Sigmoid colon (tissue), 7 donors: ENCODE measurements around the gene GJB4. TPM values are rescaled to one million over a fixed set of nuclear protein-coding genes. Genes with fewer than 3 reads are reported as not detected.
A peak's percentile ranks its signal among the peaks of the same experiment; 100 is the strongest.

Experiments
- DNase-seq: peaks from one replicate; pipeline ENCODE4 v3.0.0-alpha.2; 2019
- H3K27ac ChIP-seq, 4 donors: fragments of 200-600 bp; sonication (generic); one replicate each; pipeline ENCODE4 v1.5.1; 2016 to 2019; ENCODE audit warnings: mild to moderate bottlenecking in 1 of 4
- H3K27me3 ChIP-seq, 3 donors: fragments of 200-600 bp; sonication (generic); one replicate each; pipeline ENCODE4 v1.5.1; 2019; ENCODE audit warnings: mild to moderate bottlenecking in 1 of 3
- H3K36me3 ChIP-seq, 4 donors: fragments of 200-600 bp; sonication (generic); one replicate each; pipeline ENCODE4 v1.5.1; 2016 to 2019
- H3K4me1 ChIP-seq, 4 donors: fragments of 200-600 bp; sonication (generic); one replicate each; pipeline ENCODE4 v1.5.1; 2017 to 2019
- H3K4me3 ChIP-seq, 4 donors: fragments of 200-600 bp; sonication (generic); one replicate each; pipeline ENCODE4 v1.5.1; 2017 to 2019; ENCODE audit warnings: mild to moderate bottlenecking in 2 of 4, moderate library complexity in 1 of 4
- H3K9me3 ChIP-seq, 4 donors: fragments of 200-600 bp in 3 of 4; sonication (generic) in 3 of 4; one replicate each; pipeline versions ENCODE4 v1.5.1 to v1.6.1; 2013 to 2019
- CTCF ChIP-seq, 4 experiments: fragments of 450-650 bp in 3 of 4; fragments of 200-600 bp in 1 of 4; IDR thresholded peaks; one replicate each; pipeline ENCODE4 v1.5.1; 2016 to 2019; ENCODE audit warnings: antibody characterized with exemption in 4 of 4, mild to moderate bottlenecking in 3 of 4, moderate library complexity in 2 of 4
- EP300 ChIP-seq, 4 donors: sonication (generic); formaldehyde crosslinking; IDR thresholded peaks; one replicate each; pipeline ENCODE4 v1.6.1; 2017; ENCODE audit warnings: antibody characterized with exemption in 4 of 4
- POLR2A ChIP-seq, 2 donors: fragments of 450-650 bp; IDR thresholded peaks; one replicate each; pipeline ENCODE4 v1.6.1; 2016; ENCODE audit warnings: antibody characterized with exemption in 2 of 2, mild to moderate bottlenecking in 2 of 2, moderate library complexity in 2 of 2
- POLR2AphosphoS5 ChIP-seq, 4 donors: sonication (generic); formaldehyde crosslinking; IDR thresholded peaks; one replicate each; pipeline ENCODE4 v1.6.1; 2017; ENCODE audit warnings: antibody characterized with exemption in 4 of 4
- WGBS, 2 donors: extraction: QIAGEN DNeasy Blood & Tissue Kit; methylation state at CpG; one replicate each; pipeline ENCODE4 v1.1.7; 2013; 5-methylcytosine and 5-hydroxymethylcytosine counted together
- intact Hi-C: fragments of 100-400 bp; cut with DNase I; formaldehyde crosslinking; loops from one replicate; pipeline ENCODE4 v1.15.1; 2023
- polyA plus RNA-seq, 3 donors: library from polyadenylated mRNA; stranded (reverse); fragments of 200-250 nt; gene quantifications; one replicate each; pipeline ENCODE4 v1.2.3, GENCODE V29; 2013
- total RNA-seq, 4 donors: library from RNA; depleted of rRNA; stranded (reverse); fragments of >200 nt; gene quantifications; one replicate each; pipeline ENCODE4 v1.1.0, GENCODE V29; 2016
- donor health status: healthy with polysubstance abuse.
- donor health status: Bipolar disorder and iron deficiency.
- donor health status: healthy.

The GJB4 gene
- total and polyA plus RNA-seq, 7 donors = 0.39 TPM; not detected in 6

DNA sequence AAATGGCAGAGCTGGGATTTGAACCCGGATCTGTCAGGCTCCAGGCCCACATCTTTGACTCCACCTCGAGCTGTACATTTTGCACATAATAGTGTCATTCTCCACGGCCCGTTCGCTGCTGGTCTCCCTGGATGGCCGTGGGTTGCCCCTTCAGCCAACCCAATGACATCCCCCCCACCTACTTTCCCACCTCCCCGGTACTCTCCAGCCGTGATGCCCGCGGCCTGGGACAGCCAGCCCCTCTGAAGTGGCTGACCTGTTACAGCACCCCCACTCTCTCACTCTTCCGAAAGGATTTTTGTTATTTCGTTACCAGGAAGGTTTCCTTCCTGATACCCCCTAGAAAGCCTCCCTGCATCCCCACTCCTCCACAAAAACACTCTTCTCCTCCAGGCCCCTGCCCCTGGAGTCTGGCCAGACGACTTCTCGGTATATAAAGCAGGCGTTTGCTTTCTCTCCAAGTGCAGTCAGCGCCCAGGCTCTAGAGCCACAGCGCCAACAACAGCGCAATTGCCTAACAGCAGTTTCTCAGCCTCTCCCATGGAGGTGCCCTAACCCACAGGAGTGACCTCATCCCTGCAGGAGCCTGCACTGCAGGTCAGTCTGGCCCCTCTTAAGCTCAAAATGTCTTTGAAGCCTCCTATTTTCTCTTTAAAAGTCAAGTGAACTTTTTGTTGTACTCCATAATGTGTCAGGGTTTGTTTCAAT lies 19.2 kb upstream of the GJB4 start:
- Histone ChIP-seq H3K9me3 (no peaks in the 10 kb centered on the region), H3K27ac (no peak overlapping the region), H3K27me3 (peaks cover 0 to 14% (median 0%) of the 10 kb centered on the region in 3 donors), H3K36me3 (no peaks in the 10 kb centered on the region), H3K4me3 (no peak overlapping the region), H3K4me1 (peaks cover 0 to 7% (median 3%) of the 10 kb centered on the region in 4 donors)
- DNase-seq = no peak
- intact Hi-C loops = no loop called here
- TF ChIP-seq POLR2AphosphoS5 (IDR thresholded peaks at IDR 0.05) (no peak), EP300 (IDR thresholded peaks at IDR 0.05) (no peak), POLR2A (IDR thresholded peaks at IDR 0.05) (no peak), CTCF (IDR thresholded peaks at IDR 0.05) (no peak)
- 48 to 62% methylated on average over 18 of the region's 18 CpGs for WGBS, 2 donors

GRCh38 chr1:34742667-34743270 lies 16.8 kb upstream of the GJB4 start:
- Histone ChIP-seq H3K4me3 (no peak overlapping the region), H3K4me1 (peaks cover 0 to 7% (median 3%) of the 10 kb centered on the region in 4 donors), H3K9me3 (no peaks in the 10 kb centered on the region), H3K36me3 (no peaks in the 10 kb centered on the region), H3K27ac (no peak overlapping the region), H3K27me3 (peaks cover 0 to 24% (median 5%) of the 10 kb centered on the region in 3 donors)
- WGBS, 2 donors = 11 to 13% methylated on average over 16 of the region's 16 CpGs
- intact Hi-C loops = loop anchor here (2.0 kb wide), 1 partner anchor 1110 kb away; no protein-coding TSS in a partner anchor
- no peak for TF ChIP-seq POLR2AphosphoS5 (IDR thresholded peaks at IDR 0.05)
- no peak for TF ChIP-seq EP300 (IDR thresholded peaks at IDR 0.05)
- no peak for TF ChIP-seq POLR2A (IDR thresholded peaks at IDR 0.05)
- peak; percentile 37 to 97 (median 74) for TF ChIP-seq CTCF (IDR thresholded peaks at IDR 0.05)
- DNase-seq = peak; percentile 71

- Histone ChIP-seq H3K4me1 (peaks cover 0 to 7% (median 3%) of the 10 kb centered on the region in 4 donors), H3K4me3 (no peak overlapping the region), H3K9me3 (no peaks in the 10 kb centered on the region), H3K27ac (no peak overlapping the region), H3K27me3 (peaks cover 0 to 30% (median 5%) of the 10 kb centered on the region in 3 donors), H3K36me3 (no peaks in the 10 kb centered on the region)
- WGBS, 2 donors = 78 to 89% methylated on average over 6 of the region's 6 CpGs
- DNase-seq = peak; percentile 58
- intact Hi-C loops = loop anchor here (2.0 kb wide), 1 partner anchor 1111 kb away; no protein-coding TSS in a partner anchor
- TF ChIP-seq CTCF (IDR thresholded peaks at IDR 0.05) (no peak), EP300 (IDR thresholded peaks at IDR 0.05) (no peak), POLR2AphosphoS5 (IDR thresholded peaks at IDR 0.05) (no peak), POLR2A (IDR thresholded peaks at IDR 0.05) (no peak)
Observed at GRCh38 chr1:34743775-34744174, 15.8 kb upstream of the GJB4 start.

DNA sequence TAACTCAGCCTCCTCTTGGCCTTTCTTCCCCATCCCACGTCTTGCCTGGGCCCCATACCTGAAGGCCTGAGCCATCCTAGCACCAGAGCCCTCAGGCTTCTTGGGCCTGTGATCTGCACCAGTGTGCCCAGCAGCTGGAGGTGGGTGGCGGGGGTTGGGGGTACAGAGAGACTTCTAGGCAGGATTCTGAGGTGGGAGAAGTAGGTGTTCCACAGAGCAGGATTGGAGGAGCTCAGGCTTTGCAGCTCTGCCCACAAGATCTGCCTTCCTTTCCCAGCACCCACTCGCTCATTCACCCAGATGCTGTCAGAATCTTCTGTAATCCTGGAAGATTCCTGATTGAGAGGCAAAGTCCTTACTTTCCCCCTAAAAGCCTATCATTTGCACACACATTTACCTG lies 14.7 kb upstream of the GJB4 start:
- H3K4me1 ChIP-seq = peaks cover 0 to 7% (median 3%) of the 10 kb centered on the region in 4 donors
- no peak overlapping the region for H3K4me3 ChIP-seq
- DNase-seq = peak; percentile 20
- no peak for TF ChIP-seq EP300 (IDR thresholded peaks at IDR 0.05)
- TF ChIP-seq POLR2A (IDR thresholded peaks at IDR 0.05) = no peak
- TF ChIP-seq POLR2AphosphoS5 (IDR thresholded peaks at IDR 0.05) = no peak
- TF ChIP-seq CTCF (IDR thresholded peaks at IDR 0.05) = no peak
- no peaks in the 10 kb centered on the region for H3K36me3 ChIP-seq
- no peak overlapping the region for H3K27ac ChIP-seq
- H3K9me3 ChIP-seq = no peaks in the 10 kb centered on the region
- intact Hi-C loops = no loop called here
- 79 to 88% methylated on average over 3 of the region's 3 CpGs for WGBS, 2 donors
- peaks cover 0 to 30% (median 5%) of the 10 kb centered on the region in 3 donors for H3K27me3 ChIP-seq
